ENCODE measurements around the gene CGN. TPM values are rescaled to one million over a fixed set of nuclear protein-coding genes. Genes with fewer than 3 reads are reported as not detected.

The CGN gene
- total RNA-seq, 2 donors from 2014 or later = 2.0 to 2.7 TPM

DNA sequence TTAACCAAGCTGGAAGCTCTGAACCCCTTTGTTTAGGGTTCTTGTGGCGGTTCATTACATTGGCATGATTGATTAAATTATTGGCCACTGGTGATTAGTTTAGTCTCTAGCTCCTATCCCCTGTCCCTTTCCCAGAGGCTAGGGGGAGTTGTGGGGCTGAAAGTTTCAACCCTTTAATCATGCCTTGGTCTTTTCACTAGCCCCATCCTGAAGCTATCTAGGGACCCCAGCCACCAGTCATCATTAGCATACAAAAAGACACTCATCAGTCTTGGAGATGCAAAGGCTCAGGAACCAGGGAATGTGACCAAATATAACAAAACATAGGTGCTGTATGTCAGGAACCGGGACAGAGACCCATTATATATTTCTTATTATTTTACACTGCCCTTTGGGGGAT lies 66.0 kb downstream of the CGN start:
- DNase-seq = no peak
- intact Hi-C loops (cut with DNase I) = no loop called here
- no peak for ATAC-seq

DNA sequence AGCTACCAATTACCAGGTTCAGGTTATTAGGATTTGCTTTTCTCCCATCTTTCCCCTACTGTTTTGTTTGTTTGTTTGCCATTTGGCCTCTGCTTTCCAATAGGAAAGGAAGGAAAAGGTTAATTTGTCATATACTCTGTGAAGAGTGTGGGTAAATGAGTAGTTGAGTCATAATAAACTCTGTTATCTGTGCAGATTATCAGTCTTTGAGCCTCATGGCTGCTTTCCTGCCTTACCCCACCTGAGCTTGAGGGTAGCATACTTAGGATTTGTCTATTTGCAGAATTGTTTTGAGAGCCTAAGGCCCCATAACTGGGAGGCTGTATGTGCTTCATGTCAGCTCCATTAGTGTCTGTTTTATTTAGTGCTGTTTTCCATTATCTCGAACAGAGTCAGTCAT lies 67.8 kb downstream of the CGN start:
- ATAC-seq (no peak), DNase-seq (no peak)
- intact Hi-C loops (cut with DNase I) = no loop called here

DNA sequence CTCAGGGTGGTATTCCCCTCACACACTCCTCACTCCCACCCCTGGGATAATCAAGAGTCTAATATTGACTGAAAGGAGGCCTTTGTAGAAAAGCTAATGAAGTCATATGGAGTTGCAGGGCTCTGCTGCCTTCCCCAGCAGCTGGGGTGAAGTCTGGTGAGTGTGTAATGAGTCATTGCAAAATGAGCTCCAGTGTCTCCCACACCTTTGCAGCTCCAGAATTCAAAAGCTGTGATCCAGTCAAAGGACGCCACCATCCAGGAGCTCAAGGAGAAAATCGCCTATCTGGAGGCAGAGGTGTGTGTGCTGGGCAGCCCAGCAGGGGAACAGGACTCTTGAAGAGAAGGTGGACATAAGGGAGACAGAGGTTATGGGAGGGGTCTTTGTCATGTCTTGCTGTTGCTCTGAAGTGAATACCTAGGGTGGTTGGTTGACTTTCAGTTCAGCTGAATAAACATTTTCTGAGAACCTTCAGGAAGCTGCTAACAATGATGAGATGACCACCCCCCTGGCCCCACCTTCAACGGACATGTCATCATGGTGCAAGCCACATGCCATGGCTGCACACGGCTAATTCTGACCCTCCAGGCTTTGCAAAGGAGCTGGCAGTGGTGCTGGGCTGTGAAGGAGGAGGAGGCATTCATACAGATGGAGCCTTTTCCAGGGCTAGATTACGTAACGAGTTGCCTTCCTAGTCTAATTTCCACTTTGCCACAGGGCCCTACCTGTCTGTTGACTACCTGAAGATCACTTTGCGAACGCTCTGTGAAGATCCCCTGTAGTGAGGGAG lies 68.4 kb downstream of the CGN start:
- DNase-seq (no peak), ATAC-seq (no peak)
- intact Hi-C loops (cut with DNase I) = no loop called here

DNA sequence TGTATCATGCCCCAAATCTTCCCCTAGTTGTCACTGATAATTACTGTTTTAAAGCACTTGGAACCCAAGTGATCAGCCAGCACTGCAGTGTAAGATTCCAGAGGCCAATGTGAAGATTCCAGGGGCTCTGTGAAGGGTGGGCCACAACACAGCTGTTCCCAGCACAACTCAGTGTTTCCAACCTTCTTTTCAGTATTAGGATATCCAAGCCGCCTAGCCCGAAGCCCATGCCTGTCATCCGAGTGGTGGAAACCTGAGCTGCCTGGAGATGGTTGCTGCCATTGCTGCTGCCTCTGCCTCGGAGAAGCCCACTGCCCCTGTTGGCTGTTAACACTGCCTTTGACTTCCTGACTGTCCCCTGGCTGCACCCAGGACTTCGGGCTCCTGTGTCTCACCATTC lies 70.3 kb downstream of the CGN start:
- DNase-seq (no peak), ATAC-seq (no peak)
- intact Hi-C loops (cut with DNase I) = no loop called here

DNA sequence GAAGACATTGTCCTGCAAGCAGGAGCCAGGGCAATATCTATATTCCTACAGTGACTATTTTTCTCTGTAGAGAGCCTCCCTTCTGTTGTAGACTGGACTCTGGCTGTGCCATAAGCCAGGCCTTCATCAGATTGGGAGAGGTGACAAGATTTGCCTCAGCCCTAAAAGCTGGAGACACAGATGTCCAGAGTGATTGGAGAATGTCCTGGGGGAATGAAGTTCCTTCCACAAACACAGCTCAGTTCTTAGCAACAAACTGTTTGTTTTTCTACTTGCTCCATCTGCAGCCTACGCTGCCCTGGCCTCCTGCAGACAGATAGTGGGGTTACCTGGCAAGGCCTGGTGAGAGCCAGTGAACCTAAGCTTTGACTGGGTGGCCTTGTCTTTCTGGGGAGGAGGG lies 70.7 kb downstream of the CGN start:
- ATAC-seq = no peak
- no peak for DNase-seq
- intact Hi-C loops (cut with DNase I) = no loop called here

DNA sequence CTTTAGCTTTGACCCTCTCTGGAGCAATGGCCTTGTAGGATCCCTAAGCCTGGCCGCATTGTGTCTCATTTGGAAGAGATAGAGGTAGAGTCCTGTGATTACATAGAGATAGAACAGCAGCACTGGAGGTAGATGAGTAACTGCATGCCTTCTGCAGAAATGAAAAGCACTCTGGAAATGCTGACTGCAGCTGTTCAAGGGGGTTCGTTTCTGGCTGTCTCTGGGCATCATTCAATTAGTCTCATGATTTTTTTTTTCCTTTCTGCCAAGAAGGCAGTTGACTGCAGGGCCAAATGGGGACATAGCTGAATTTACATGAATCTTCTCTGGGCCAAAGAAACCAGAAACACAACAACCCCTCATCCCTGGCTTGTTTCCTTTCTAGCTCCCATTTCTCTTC lies 72.6 kb downstream of the CGN start:
- DNase-seq (no peak), ATAC-seq (no peak)
- intact Hi-C loops (cut with DNase I) = no loop called here

DNA sequence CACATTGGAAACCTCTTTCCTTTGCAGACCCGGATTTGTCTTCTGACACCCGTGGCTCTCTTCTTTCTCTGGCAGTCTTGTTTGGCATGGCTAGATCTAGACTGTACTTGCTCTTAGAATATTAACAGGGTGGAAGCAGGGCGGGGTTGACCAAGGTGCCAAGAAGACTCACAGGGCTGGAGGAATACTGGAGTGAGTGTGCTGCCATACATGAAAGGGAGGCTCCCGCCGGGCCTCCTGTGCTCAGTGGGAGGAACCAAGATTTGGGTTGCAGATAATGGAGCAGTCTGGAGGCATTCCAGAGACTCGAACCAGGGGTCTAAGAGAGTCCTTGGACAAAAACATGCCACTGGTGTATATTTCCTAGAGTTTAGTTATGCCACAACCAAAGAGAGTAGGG lies 73.1 kb downstream of the CGN start:
- ATAC-seq (peak in 1 of 2 donors; percentile 66), DNase-seq (no peak)
- intact Hi-C loops (cut with DNase I) = no loop called here

DNA sequence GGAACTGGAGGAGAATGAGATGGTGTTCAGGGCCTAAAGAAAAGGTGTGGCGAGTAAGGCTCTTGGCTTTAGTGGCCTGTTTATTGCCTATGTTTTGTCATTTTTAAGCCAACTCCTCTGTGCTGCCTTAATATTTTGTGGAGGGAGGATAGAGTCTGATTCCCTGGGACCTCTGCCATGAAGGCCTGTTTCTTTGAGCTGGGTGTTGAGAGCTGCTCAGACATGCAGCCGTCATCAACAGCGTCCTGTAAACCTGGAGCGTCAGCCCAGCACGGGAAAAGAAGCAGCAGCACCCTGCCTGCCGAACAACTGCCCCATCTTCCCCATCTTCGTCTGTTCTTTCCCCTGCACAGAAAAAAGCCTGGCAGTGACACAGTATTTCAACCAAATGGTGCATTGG lies 73.6 kb downstream of the CGN start:
- intact Hi-C loops (cut with DNase I) = no loop called here
- DNase-seq (no peak), ATAC-seq (peak in 1 of 2 donors; percentile 46)

DNA sequence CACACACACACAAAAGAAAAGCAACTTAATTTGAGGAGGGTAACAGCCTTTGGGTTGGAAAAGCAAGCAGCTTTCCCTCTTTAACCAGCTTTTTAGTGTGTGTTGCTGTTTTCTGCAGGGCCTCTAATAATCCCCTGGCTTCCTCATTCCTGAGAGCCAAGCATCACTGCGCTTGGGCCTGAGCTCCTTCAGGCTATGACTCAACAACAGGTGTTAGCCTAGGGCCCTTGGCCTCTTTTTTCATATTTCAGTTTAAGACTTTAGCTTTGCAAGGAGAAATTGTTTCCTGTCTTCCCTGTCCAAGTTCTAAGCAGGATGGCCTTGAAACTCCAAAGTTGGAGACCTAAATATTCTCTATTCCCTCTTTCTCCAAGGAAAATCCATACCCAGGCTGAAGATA lies 74.4 kb downstream of the CGN start:
- intact Hi-C loops (cut with DNase I) = no loop called here
- ATAC-seq (peak; percentile 41 to 78), DNase-seq (no peak)

Small RNAs within 50 kb of the gene (microRNA-seq; reads per million reads assigned to microRNA genes)
- gene MIR554 = 0 reads per million in 2 donors

Other genes with a start within 250 kb of the CGN start
- gene ZNF687, start 229.1 kb upstream of the CGN start, total RNA-seq = 10 to 100 TPM; 12.8 to 15.6 TPM
- 10 to 100 TPM; 46.3 to 49.4 TPM for gene PI4KB, start 184.0 kb upstream of the CGN start, total RNA-seq
- 10 to 100 TPM; 23.1 to 23.8 TPM for gene RFX5, start 164.1 kb upstream of the CGN start, total RNA-seq
- gene SELENBP1, start 138.7 kb upstream of the CGN start, total RNA-seq = 10 to 100 TPM; 30.6 to 82.2 TPM
- gene PSMB4, start 111.8 kb upstream of the CGN start, total RNA-seq = 100 to 1,000 TPM; 163 to 197 TPM
- gene POGZ, start 51.9 kb upstream of the CGN start, total RNA-seq = 10 to 100 TPM; 46.6 to 47.1 TPM
- gene TUFT1, start 28.9 kb downstream of the CGN start, total RNA-seq = 1 to 10 TPM; 3.9 TPM
- gene SNX27, start 100.7 kb downstream of the CGN start, total RNA-seq = 10 to 100 TPM; 29.8 to 32.3 TPM
- not detected for gene CELF3, start 205.4 kb downstream of the CGN start, total RNA-seq
- gene RIIAD1, start 210.1 kb downstream of the CGN start, total RNA-seq = 1 to 10 TPM; 3.3 TPM